Measurements from ENCODE around the gene CNN1. TPM values are rescaled to one million over a fixed set of nuclear protein-coding genes. Genes with fewer than 3 reads are reported as not detected.

CNN1 gene
- total RNA-seq, 1 experiment from 2014 or later: 0.98 TPM

- Histone ChIP-seq H3K27ac (ENCODE audit: low read length) (no peak overlapping the region), H3K9me3 (ENCODE audit: control insufficient read depth, insufficient read depth, low read depth, low read length) (no peaks in the 10 kb centered on the region), H3K4me1 (ENCODE audit: control insufficient read depth, insufficient read depth, low read length) (no peaks in the 10 kb centered on the region), H3K27me3 (ENCODE audit: control insufficient read depth, insufficient read depth, low read length) (no peaks in the 10 kb centered on the region), H3K4me3 (ENCODE audit: low read depth in 2 of 2, low read length in 2 of 2) (no peak overlapping the region), H3K36me3 (ENCODE audit: control insufficient read depth, insufficient read depth, low read length) (no peaks in the 10 kb centered on the region)
- intact Hi-C loops (cut with micrococcal nuclease; ENCODE audit: unreplicated experiment) (no loop called here), in situ Hi-C loops (cut with HindIII; ENCODE audit: low pct_unique_long_range_greater_than_20kb, low sequenced_read_pairs) (no loop called here)
- BruUV-seq (replicated peaks): no TSS peak
- DNase-seq (ENCODE audit: low read depth, low spot score) (no peak), ATAC-seq (no peak)
- CTCF ChIA-PET: interaction anchor here (1.4 kb wide), 1 partner anchor 14 kb away, joined by 6 read pairs; no protein-coding TSS in a partner anchor
- POLR2A ChIA-PET: no interaction called here
- no peak for TF ChIP-seq SIN3A (IDR thresholded peaks at IDR 0.05; ENCODE audit: borderline replicate concordance, insufficient read depth, low read depth, low read length)
- no peak for TF ChIP-seq CTCF (IDR thresholded peaks at IDR 0.05)
- no peak for TF ChIP-seq POLR2AphosphoS5 (IDR thresholded peaks at IDR 0.05; ENCODE audit: low read depth, low read length)
- no peak for TF ChIP-seq TCF7L2 (IDR thresholded peaks at IDR 0.05; ENCODE audit: low read depth, low read length)
- no peak for TF ChIP-seq REST (IDR thresholded peaks at IDR 0.05; ENCODE audit: insufficient read depth in 1 of 2, low read depth in 2 of 2, low read length in 1 of 2)
These were observed 10.8 kb downstream of the CNN1 start for GRCh38 chr19:11549386-11549953.

GRCh38 chr19:11550265-11550664, 11.6 kb downstream of the CNN1 start:
- intact Hi-C loops (cut with micrococcal nuclease; ENCODE audit: unreplicated experiment) (no loop called here), in situ Hi-C loops (cut with HindIII; ENCODE audit: low pct_unique_long_range_greater_than_20kb, low sequenced_read_pairs) (loop anchor here (25.0 kb wide), 1 partner anchor 238 kb away; no protein-coding TSS in a partner anchor)
- POLR2A ChIA-PET: no interaction called here
- no TSS peak for BruUV-seq (replicated peaks)
- Histone ChIP-seq H3K9me3 (ENCODE audit: control insufficient read depth, insufficient read depth, low read depth, low read length) (no peaks in the 10 kb centered on the region), H3K27ac (ENCODE audit: low read length) (no peak overlapping the region), H3K4me1 (ENCODE audit: control insufficient read depth, insufficient read depth, low read length) (no peaks in the 10 kb centered on the region), H3K36me3 (ENCODE audit: control insufficient read depth, insufficient read depth, low read length) (no peaks in the 10 kb centered on the region), H3K4me3 (ENCODE audit: low read depth in 2 of 2, low read length in 2 of 2) (no peak overlapping the region), H3K27me3 (ENCODE audit: control insufficient read depth, insufficient read depth, low read length) (no peaks in the 10 kb centered on the region)
- CTCF ChIA-PET: interaction anchor here (1.4 kb wide), 1 partner anchor 14 kb away, joined by 6 read pairs; no protein-coding TSS in a partner anchor
- no peak for DNase-seq (ENCODE audit: low read depth, low spot score)
- TF ChIP-seq SIN3A (IDR thresholded peaks at IDR 0.05; ENCODE audit: borderline replicate concordance, insufficient read depth, low read depth, low read length) (no peak), TCF7L2 (IDR thresholded peaks at IDR 0.05; ENCODE audit: low read depth, low read length) (no peak), CTCF (IDR thresholded peaks at IDR 0.05) (no peak), POLR2AphosphoS5 (IDR thresholded peaks at IDR 0.05; ENCODE audit: low read depth, low read length) (no peak), REST (IDR thresholded peaks at IDR 0.05; ENCODE audit: insufficient read depth in 1 of 2, low read depth in 2 of 2, low read length in 1 of 2) (no peak)
- ATAC-seq: no peak

Measured in Panc1 (cell line).